GM12878 (cell line): ENCODE data around the gene RPL10. TPM values are rescaled to one million over a fixed set of nuclear protein-coding genes. Genes with fewer than 3 reads are reported as not detected.

Source experiments
- ATAC-seq: fragments of 200-7000 bp; cut with Tn5 transposase; 3 replicates; pipeline ENCODE4 v1.9.1; 2020; ENCODE audit warnings: mild to moderate bottlenecking, moderate library complexity
- BruUV-seq: library from RNA; stranded (reverse); fragments of 400-500 nt; replicated peaks from 2 replicates; lab custom pipeline; 2021; lab: Mats Ljungman, UMichigan
- CTCF ChIA-PET: fragments of 300-600 bp; sonication (Branson Sonifier 250); formaldehyde crosslinking; extraction: SDS; loops from one replicate; lab custom pipeline; 2021; ENCODE audit warnings: inconsistent platforms; lab: Yijun Ruan, JAX
- POLR2A ChIA-PET: fragments of 350-600 bp; formaldehyde crosslinking; extraction: SDS; loops from one replicate; lab custom pipeline; 2021; ENCODE audit warnings: inconsistent platforms; lab: Charles Lee
- RAD21 ChIA-PET: fragments of 300-600 bp; sonication (Branson Sonifier 250); formaldehyde crosslinking; loops from one replicate; lab custom pipeline; 2023; ENCODE audit warnings: antibody characterized with exemption; ENCODE audit not compliant: unreplicated experiment; lab: Charles Lee
- SMC1A ChIA-PET: fragments of 300-600 bp; sonication (Branson Sonifier 250); formaldehyde crosslinking; loops from one replicate; lab custom pipeline; 2023; ENCODE audit not compliant: unreplicated experiment, uncharacterized antibody; lab: Charles Lee
- DNase-seq: peaks from one replicate; pipeline ENCODE4 v3.0.0-alpha.2; 2011; ENCODE audit warnings: low read depth, low spot score
- FAIRE-seq: peaks from 3 replicates; lab custom pipeline; 2011; peaks lifted over from hg19 to GRCh38; lab: Jason Lieb, UNC
- H2AFZ ChIP-seq: 2 replicates; pipeline ENCODE4 v1.6.0; 2011; ENCODE audit warnings: low read depth, low read length, control low read depth; ENCODE audit not compliant: control insufficient read depth
- H3K27ac ChIP-seq: 2 replicates; pipeline ENCODE4 v1.5.1; 2011; ENCODE audit warnings: control low read depth; ENCODE audit not compliant: control insufficient read depth, insufficient read depth
- H3K27me3 ChIP-seq, 2 experiments: replicated peaks in 1 of 2; 2 replicates each; pipeline versions ENCODE4 v1.6.0 to v1.6.1; 2011; ENCODE audit warnings: low read length in 1 of 2; ENCODE audit not compliant: control insufficient read depth in 2 of 2, insufficient read depth in 2 of 2
- H3K36me3 ChIP-seq, 2 experiments: 2 replicates each; pipeline ENCODE4 v1.5.1; 2011; ENCODE audit warnings: low read length in 1 of 2; ENCODE audit not compliant: control insufficient read depth in 2 of 2, insufficient read depth in 2 of 2
- H3K4me1 ChIP-seq: 2 replicates; pipeline ENCODE4 v1.6.1; 2011; ENCODE audit warnings: mild to moderate bottlenecking, low read length, moderate library complexity, mixed read lengths; ENCODE audit not compliant: control insufficient read depth, insufficient read depth
- H3K4me2 ChIP-seq: 2 replicates; pipeline ENCODE4 v1.6.0; 2011; ENCODE audit warnings: control low read depth; ENCODE audit not compliant: control insufficient read depth, insufficient read depth
- H3K4me3 ChIP-seq: fragments of 200-600 bp; sonication (generic); 2 replicates; pipeline ENCODE4 v1.5.1; 2016
- H3K79me2 ChIP-seq: 2 replicates; pipeline ENCODE4 v1.6.0; 2011; ENCODE audit warnings: low read length; ENCODE audit not compliant: control insufficient read depth, insufficient read depth
- H3K9ac ChIP-seq: 2 replicates; pipeline ENCODE4 v1.8.0; 2011; ENCODE audit warnings: low read length, control low read depth, mixed read lengths; ENCODE audit not compliant: control insufficient read depth, insufficient read depth
- H3K9me3 ChIP-seq: replicated peaks from 3 replicates; pipeline ENCODE4 v1.5.1; 2011; ENCODE audit warnings: mild to moderate bottlenecking, low read length; ENCODE audit not compliant: control insufficient read depth, insufficient read depth
- H4K20me1 ChIP-seq: 2 replicates; pipeline ENCODE4 v1.6.0; 2011; ENCODE audit not compliant: control insufficient read depth, insufficient read depth
- IRF4 ChIP-seq: IDR thresholded peaks from 2 replicates; pipeline ENCODE4 v1.6.1; 2011; ENCODE audit warnings: low read depth, low read length
- KLF5 ChIP-seq: fragments of 450-650 bp; IDR thresholded peaks from 2 replicates; pipeline ENCODE4 v1.6.1; 2014; ENCODE audit warnings: mild to moderate bottlenecking; ENCODE audit not compliant: partially characterized antibody
- NBN ChIP-seq: fragments of 450-650 bp; IDR thresholded peaks from 2 replicates; pipeline ENCODE4 v1.6.1; 2016
- SP1 ChIP-seq: IDR thresholded peaks from one replicate; pipeline ENCODE4 v1.6.1; 2011; ENCODE audit warnings: low read depth, low read length
- TCF12 ChIP-seq: IDR thresholded peaks from 2 replicates; pipeline ENCODE4 v1.6.1; 2011; ENCODE audit warnings: low read depth, mild to moderate bottlenecking, low read length
- ZNF207 ChIP-seq: fragments of 450-650 bp; IDR thresholded peaks from 2 replicates; pipeline ENCODE4 v1.6.1; 2014; ENCODE audit warnings: antibody characterized with exemption, mild to moderate bottlenecking, borderline replicate concordance
- WGBS: methylation state at CpG from one replicate; pipeline ENCODE4 v1.1.6; 2016; ENCODE audit warnings: low lambda C conversion rate; ENCODE audit not compliant: insufficient replicate concordance, insufficient coverage; ENCODE audit errors: missing lambda C conversion rate; 5-methylcytosine and 5-hydroxymethylcytosine counted together
- in situ Hi-C: fragments of 300-500 bp; cut with MboI; formaldehyde crosslinking; loops from 9 replicates; pipeline ENCODE4 v1.14.3; 2018; ENCODE audit warnings: mixed read lengths
- intact Hi-C: fragments of 100-400 bp; cut with micrococcal nuclease; formaldehyde crosslinking; loops from one replicate; pipeline ENCODE4 v1.14.2; 2022; ENCODE audit not compliant: unreplicated experiment
- microRNA-seq: library from miRNA; unstranded; fragments of <30 nt; microRNA quantifications from one replicate; pipeline ENCODE4, GENCODE V29; 2018
- polyA plus RNA-seq, 11 experiments: library from polyadenylated mRNA; depleted of rRNA in 4 of 11; unstranded in 6 of 11; stranded (reverse) in 5 of 11; fragments of >200 nt; fragmentation: Nextera tagmentation in 4 of 11; fragmentation: Illumina TruSeq in 1 of 11; extraction: Ambion mirVana in 4 of 11; extraction: Trizol in 1 of 11; gene quantifications; 1 replicate in 1 of 11; 2 replicates in 10 of 11; pipeline versions ENCODE4 v1.2.1 to v1.2.3, GENCODE V29; 2011 to 2016; ENCODE audit warnings: inconsistent platforms in 2 of 11, missing spikeins in 2 of 11, low read depth in 1 of 11
- small RNA-seq: library from RNA; depleted of rRNA; stranded (forward); fragments of <200 nt; gene quantifications from one replicate; pipeline ENCODE3, GENCODE V24; 2014
- total RNA-seq, 4 experiments: library from RNA; depleted of rRNA in 3 of 4; stranded (reverse); fragments of >200 nt in 3 of 4; fragmentation: Illumina TruSeq in 1 of 4; extraction: Trizol in 1 of 4; gene quantifications; 2 replicates each; pipeline versions ENCODE4 v1.2.1 to v1.2.3, GENCODE V29; 2013 to 2021
- TF ChIP-seq, protein P1 (sequence below): fragments of 450-650 bp; conservative IDR thresholded peaks from 2 replicates; pipeline ENCODE4 v1.6.1; 2017; ENCODE audit warnings: mild to moderate bottlenecking, moderate library complexity

Gene RPL10
- total and polyA plus RNA-seq, 10 of the 15 experiments (the other 5 are each of a cell fraction or from before 2014, with no cell fraction given) = 1,938 to 7,222 (median 4,494) TPM

DNA sequence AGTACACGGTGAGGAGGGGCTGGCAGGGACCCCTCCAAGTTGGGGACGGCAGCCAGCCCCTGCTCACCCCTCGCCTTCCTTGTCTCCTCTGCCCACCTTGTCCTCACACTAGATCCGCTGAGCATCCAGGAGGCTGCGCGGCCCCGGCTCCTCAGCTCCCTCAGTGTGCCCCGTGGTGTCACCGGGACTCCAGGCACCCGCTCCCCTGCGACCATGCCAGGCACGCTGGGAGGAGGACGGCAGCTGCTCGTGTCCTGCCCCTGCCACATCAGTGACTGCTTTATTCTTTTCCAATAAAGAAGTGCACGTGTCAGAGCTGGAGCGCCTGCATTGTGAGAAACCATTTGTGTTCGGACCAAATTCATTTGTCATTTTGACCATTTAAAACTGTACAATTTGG is 52.1 kb downstream of the RPL10 start:
- BruUV-seq = no TSS peak
- FAIRE-seq (no peak), ATAC-seq (no peak), DNase-seq (no peak)
- Histone ChIP-seq H3K4me2 (no peak overlapping the region), H3K4me3 (no peak overlapping the region), H3K9me3 (no peaks in the 10 kb centered on the region; the same call in 2 of the 3 replicates), H3K27ac (no peak overlapping the region), H3K27me3 (no peaks in the 10 kb centered on the region), H2AFZ (no peak overlapping the region), H4K20me1 (no peaks in the 10 kb centered on the region), H3K4me1 (no peaks in the 10 kb centered on the region), H3K9ac (no peak overlapping the region), H3K79me2 (no peaks in the 10 kb centered on the region), H3K36me3 (peaks cover 0 to 2% of the 10 kb centered on the region in 2 experiments; a peak in 2 of 4 replicates)
- 82% methylated on average over 17 of the region's 17 CpGs for WGBS
- in situ Hi-C loops (no loop called here), intact Hi-C loops (no loop called here)
- ChIA-PET SMC1A (no interaction called here), POLR2A (no interaction called here), RAD21 (no interaction called here), CTCF (no interaction called here)
- TF ChIP-seq IRF4 = no peak
- TF ChIP-seq, protein P1, sequence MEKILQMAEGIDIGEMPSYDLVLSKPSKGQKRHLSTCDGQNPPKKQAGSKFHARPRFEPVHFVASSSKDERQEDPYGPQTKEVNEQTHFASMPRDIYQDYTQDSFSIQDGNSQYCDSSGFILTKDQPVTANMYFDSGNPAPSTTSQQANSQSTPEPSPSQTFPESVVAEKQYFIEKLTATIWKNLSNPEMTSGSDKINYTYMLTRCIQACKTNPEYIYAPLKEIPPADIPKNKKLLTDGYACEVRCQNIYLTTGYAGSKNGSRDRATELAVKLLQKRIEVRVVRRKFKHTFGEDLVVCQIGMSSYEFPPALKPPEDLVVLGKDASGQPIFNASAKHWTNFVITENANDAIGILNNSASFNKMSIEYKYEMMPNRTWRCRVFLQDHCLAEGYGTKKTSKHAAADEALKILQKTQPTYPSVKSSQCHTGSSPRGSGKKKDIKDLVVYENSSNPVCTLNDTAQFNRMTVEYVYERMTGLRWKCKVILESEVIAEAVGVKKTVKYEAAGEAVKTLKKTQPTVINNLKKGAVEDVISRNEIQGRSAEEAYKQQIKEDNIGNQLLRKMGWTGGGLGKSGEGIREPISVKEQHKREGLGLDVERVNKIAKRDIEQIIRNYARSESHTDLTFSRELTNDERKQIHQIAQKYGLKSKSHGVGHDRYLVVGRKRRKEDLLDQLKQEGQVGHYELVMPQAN = no peak
- TF ChIP-seq ZNF207 = no peak
- no peak for TF ChIP-seq TCF12
- no peak for TF ChIP-seq NBN
- no peak for TF ChIP-seq KLF5
- no peak for TF ChIP-seq SP1

Small RNA genes within 50 kb of the gene (microRNA-seq; reads per million reads assigned to microRNA genes)
- not detected for gene MIR6858

Small RNA genes within 50 kb of the gene (small RNA-seq; reads per million reads assigned to genes)
- gene MIR6858 = 0.35 reads per million
- not detected for gene SNORA70

Other genes starting within 250 kb of the RPL10 start
Only the 7 nearest of the 21 such genes appear.
- gene FLNA, start 23.7 kb upstream of the RPL10 start, total RNA-seq (2014; rRNA removed) = 379 and 459 TPM in 2 replicates
- gene FLNA, start 23.7 kb upstream of the RPL10 start, total RNA-seq (2014; rRNA removed; fragmentation: Illumina TruSeq; extraction: Trizol) = 128 and 137 TPM in 2 replicates
- gene FLNA, start 23.7 kb upstream of the RPL10 start, total RNA-seq (2021) = 617 and 643 TPM in 2 replicates
- gene FLNA, start 23.7 kb upstream of the RPL10 start, polyA plus RNA-seq (2011; rRNA removed) = 22.1 and 56.9 TPM in 2 replicates
- gene FLNA, start 23.7 kb upstream of the RPL10 start, polyA plus RNA-seq (2014; fragmentation: Illumina TruSeq; extraction: Trizol) = 52.0 and 174 TPM in 2 replicates
- 10 to 100 TPM in 1 of 2 experiments, 1 to 10 TPM in 1; 5.1 to 30.6 TPM for gene FLNA, start 23.7 kb upstream of the RPL10 start, polyA plus RNA-seq (2014; fragmentation: Nextera tagmentation; extraction: Ambion mirVana)
- gene FLNA, start 23.7 kb upstream of the RPL10 start, polyA plus RNA-seq (2014; rRNA removed) = 168 and 269 TPM in 2 replicates
- 100 to 1,000 TPM; 344 to 347 TPM for gene FLNA, start 23.7 kb upstream of the RPL10 start, polyA plus RNA-seq (2016; fragmentation: Nextera tagmentation; extraction: Ambion mirVana)
- gene EMD, start 19.1 kb upstream of the RPL10 start, total RNA-seq (2014; rRNA removed) = 13.1 and 16.0 TPM in 2 replicates
- gene EMD, start 19.1 kb upstream of the RPL10 start, total RNA-seq (2014; rRNA removed; fragmentation: Illumina TruSeq; extraction: Trizol) = 26.7 and 27.1 TPM in 2 replicates
- gene EMD, start 19.1 kb upstream of the RPL10 start, total RNA-seq (2021) = 58.5 and 59.3 TPM in 2 replicates
- gene EMD, start 19.1 kb upstream of the RPL10 start, polyA plus RNA-seq (2011; rRNA removed) = 15.3 and 23.3 TPM in 2 replicates
- gene EMD, start 19.1 kb upstream of the RPL10 start, polyA plus RNA-seq (2014; fragmentation: Illumina TruSeq; extraction: Trizol) = 63.8 and 83.3 TPM in 2 replicates
- 1 to 10 TPM in 1 of 2 experiments, under 1 TPM in 1; 0.76 to 1.9 TPM for gene EMD, start 19.1 kb upstream of the RPL10 start, polyA plus RNA-seq (2014; fragmentation: Nextera tagmentation; extraction: Ambion mirVana)
- 63.9 TPM in 2 replicates for gene EMD, start 19.1 kb upstream of the RPL10 start, polyA plus RNA-seq (2014; rRNA removed)
- 100 to 1,000 TPM in 1 of 2 experiments, 10 to 100 TPM in 1; 89.5 to 100 TPM for gene EMD, start 19.1 kb upstream of the RPL10 start, polyA plus RNA-seq (2016; fragmentation: Nextera tagmentation; extraction: Ambion mirVana)
- gene DNASE1L1, start 10.9 kb downstream of the RPL10 start, total RNA-seq (2014; rRNA removed) = 19.3 and 19.7 TPM in 2 replicates
- gene DNASE1L1, start 10.9 kb downstream of the RPL10 start, total RNA-seq (2014; rRNA removed; fragmentation: Illumina TruSeq; extraction: Trizol) = 6.4 and 7.3 TPM in 2 replicates
- gene DNASE1L1, start 10.9 kb downstream of the RPL10 start, total RNA-seq (2021) = 13.5 and 14.6 TPM in 2 replicates
- gene DNASE1L1, start 10.9 kb downstream of the RPL10 start, polyA plus RNA-seq (2011; rRNA removed) = 3.1 and 4.4 TPM in 2 replicates
- gene DNASE1L1, start 10.9 kb downstream of the RPL10 start, polyA plus RNA-seq (2014; fragmentation: Illumina TruSeq; extraction: Trizol) = 4.1 and 6.7 TPM in 2 replicates
- gene DNASE1L1, start 10.9 kb downstream of the RPL10 start, polyA plus RNA-seq (2014; fragmentation: Nextera tagmentation; extraction: Ambion mirVana) = under 1 TPM; 0.60 to 0.74 TPM
- gene DNASE1L1, start 10.9 kb downstream of the RPL10 start, polyA plus RNA-seq (2014; rRNA removed) = 20.0 and 22.7 TPM in 2 replicates
- gene DNASE1L1, start 10.9 kb downstream of the RPL10 start, polyA plus RNA-seq (2016; fragmentation: Nextera tagmentation; extraction: Ambion mirVana) = 10 to 100 TPM in 1 of 2 experiments, 1 to 10 TPM in 1; 6.9 to 10.9 TPM
- 25.3 and 31.3 TPM in 2 replicates for gene TAFAZZIN, start 13.2 kb downstream of the RPL10 start, total RNA-seq (2014; rRNA removed)
- 14.2 and 15.3 TPM in 2 replicates for gene TAFAZZIN, start 13.2 kb downstream of the RPL10 start, total RNA-seq (2014; rRNA removed; fragmentation: Illumina TruSeq; extraction: Trizol)
- 37.0 and 39.2 TPM in 2 replicates for gene TAFAZZIN, start 13.2 kb downstream of the RPL10 start, total RNA-seq (2021)
- 15.7 and 20.0 TPM in 2 replicates for gene TAFAZZIN, start 13.2 kb downstream of the RPL10 start, polyA plus RNA-seq (2011; rRNA removed)
- gene TAFAZZIN, start 13.2 kb downstream of the RPL10 start, polyA plus RNA-seq (2014; fragmentation: Illumina TruSeq; extraction: Trizol) = 21.8 and 22.6 TPM in 2 replicates
- gene TAFAZZIN, start 13.2 kb downstream of the RPL10 start, polyA plus RNA-seq (2014; fragmentation: Nextera tagmentation; extraction: Ambion mirVana) = 1 to 10 TPM in 1 of 2 experiments, under 1 TPM in 1; 0.71 to 1.4 TPM
- 43.1 and 50.4 TPM in 2 replicates for gene TAFAZZIN, start 13.2 kb downstream of the RPL10 start, polyA plus RNA-seq (2014; rRNA removed)
- 10 to 100 TPM; 25.0 to 31.6 TPM for gene TAFAZZIN, start 13.2 kb downstream of the RPL10 start, polyA plus RNA-seq (2016; fragmentation: Nextera tagmentation; extraction: Ambion mirVana)
- 23.0 and 25.0 TPM in 2 replicates for gene ATP6AP1, start 30.3 kb downstream of the RPL10 start, total RNA-seq (2014; rRNA removed)
- gene ATP6AP1, start 30.3 kb downstream of the RPL10 start, total RNA-seq (2014; rRNA removed; fragmentation: Illumina TruSeq; extraction: Trizol) = 15.3 and 15.8 TPM in 2 replicates
- 31.2 and 35.7 TPM in 2 replicates for gene ATP6AP1, start 30.3 kb downstream of the RPL10 start, total RNA-seq (2021)
- gene ATP6AP1, start 30.3 kb downstream of the RPL10 start, polyA plus RNA-seq (2011; rRNA removed) = 20.2 and 39.8 TPM in 2 replicates
- 19.5 and 32.8 TPM in 2 replicates for gene ATP6AP1, start 30.3 kb downstream of the RPL10 start, polyA plus RNA-seq (2014; fragmentation: Illumina TruSeq; extraction: Trizol)
- 1 to 10 TPM; 4.5 to 7.8 TPM for gene ATP6AP1, start 30.3 kb downstream of the RPL10 start, polyA plus RNA-seq (2014; fragmentation: Nextera tagmentation; extraction: Ambion mirVana)
- gene ATP6AP1, start 30.3 kb downstream of the RPL10 start, polyA plus RNA-seq (2014; rRNA removed) = 44.2 and 45.5 TPM in 2 replicates
- 10 to 100 TPM; 56.3 to 56.4 TPM for gene ATP6AP1, start 30.3 kb downstream of the RPL10 start, polyA plus RNA-seq (2016; fragmentation: Nextera tagmentation; extraction: Ambion mirVana)
- gene GDI1, start 38.8 kb downstream of the RPL10 start, total RNA-seq (2014; rRNA removed) = 46.6 and 59.9 TPM in 2 replicates
- 22.2 and 22.7 TPM in 2 replicates for gene GDI1, start 38.8 kb downstream of the RPL10 start, total RNA-seq (2014; rRNA removed; fragmentation: Illumina TruSeq; extraction: Trizol)
- 57.9 and 61.3 TPM in 2 replicates for gene GDI1, start 38.8 kb downstream of the RPL10 start, total RNA-seq (2021)
- gene GDI1, start 38.8 kb downstream of the RPL10 start, polyA plus RNA-seq (2011; rRNA removed) = 48.1 and 102 TPM in 2 replicates
- 45.1 and 64.1 TPM in 2 replicates for gene GDI1, start 38.8 kb downstream of the RPL10 start, polyA plus RNA-seq (2014; fragmentation: Illumina TruSeq; extraction: Trizol)
- gene GDI1, start 38.8 kb downstream of the RPL10 start, polyA plus RNA-seq (2014; fragmentation: Nextera tagmentation; extraction: Ambion mirVana) = 1 to 10 TPM in 1 of 2 experiments, under 1 TPM in 1; 0.92 to 4.3 TPM
- gene GDI1, start 38.8 kb downstream of the RPL10 start, polyA plus RNA-seq (2014; rRNA removed) = 82.1 and 101 TPM in 2 replicates
- 10 to 100 TPM; 34.5 to 39.3 TPM for gene GDI1, start 38.8 kb downstream of the RPL10 start, polyA plus RNA-seq (2016; fragmentation: Nextera tagmentation; extraction: Ambion mirVana)
- 25.8 and 32.1 TPM in 2 replicates for gene FAM50A, start 45.8 kb downstream of the RPL10 start, total RNA-seq (2014; rRNA removed)
- gene FAM50A, start 45.8 kb downstream of the RPL10 start, total RNA-seq (2014; rRNA removed; fragmentation: Illumina TruSeq; extraction: Trizol) = 37.0 and 39.5 TPM in 2 replicates
- 44.3 and 46.7 TPM in 2 replicates for gene FAM50A, start 45.8 kb downstream of the RPL10 start, total RNA-seq (2021)
- gene FAM50A, start 45.8 kb downstream of the RPL10 start, polyA plus RNA-seq (2011; rRNA removed) = 23.0 and 30.2 TPM in 2 replicates
- 32.9 and 43.9 TPM in 2 replicates for gene FAM50A, start 45.8 kb downstream of the RPL10 start, polyA plus RNA-seq (2014; fragmentation: Illumina TruSeq; extraction: Trizol)
- 1 to 10 TPM; 4.2 to 5.4 TPM for gene FAM50A, start 45.8 kb downstream of the RPL10 start, polyA plus RNA-seq (2014; fragmentation: Nextera tagmentation; extraction: Ambion mirVana)
- 45.8 and 51.3 TPM in 2 replicates for gene FAM50A, start 45.8 kb downstream of the RPL10 start, polyA plus RNA-seq (2014; rRNA removed)
- gene FAM50A, start 45.8 kb downstream of the RPL10 start, polyA plus RNA-seq (2016; fragmentation: Nextera tagmentation; extraction: Ambion mirVana) = 10 to 100 TPM; 20.4 to 40.9 TPM